ENCODE measurements around the gene NAA20. TPM values are rescaled to one million over a fixed set of nuclear protein-coding genes. Genes with fewer than 3 reads are reported as not detected.

The NAA20 gene
- total and polyA plus RNA-seq, 2 donors (not counting 1 experiment from before 2014, with no cell fraction given): 20.3 to 27.1 TPM

GRCh38 chr20:20018366-20018765, 1.2 kb downstream of the NAA20 start:
- H3K36me3 ChIP-seq (replicated peaks in 1 of 2; ENCODE audit: control extremely low read depth in 1 of 2, control insufficient read depth in 1 of 2, extremely low read depth in 1 of 2, insufficient read depth in 2 of 2, low read length in 1 of 2): peaks cover 0 to 18% of the 10 kb centered on the region in 2 experiments
- peak overlapping the region; percentile 89 for H3K4me2 ChIP-seq (replicated peaks; ENCODE audit: low read depth, low read length, poor library complexity, severe bottlenecking)
- TF ChIP-seq CTCF (IDR thresholded peaks at IDR 0.05) (no peak), EZH2 (IDR thresholded peaks at IDR 0.05; ENCODE audit: borderline replicate concordance, insufficient read depth, low read depth, low read length, poor library complexity, severe bottlenecking) (no peak)
- no peaks in the 10 kb centered on the region for H3K9me3 Mint-ChIP-seq (ENCODE audit: insufficient read depth)
- H3K9ac ChIP-seq (ENCODE audit: low read length): peak overlapping the region; percentile 92
- H3K4me1 Mint-ChIP-seq: peaks cover 42% of the 10 kb centered on the region
- intact Hi-C loops (cut with micrococcal nuclease): loop anchor here (5.0 to 10.0 kb wide), 6 partner anchors 204 to 1734 kb away; partner anchors contain the start of genes KIZ, SEC23B, SMIM26 and XRN2
- no peaks in the 10 kb centered on the region for H3K9me3 ChIP-seq (ENCODE audit: control extremely low read depth in 1 of 3, control insufficient read depth in 2 of 3, insufficient read depth in 1 of 3, low read length in 2 of 3)
- H3K4me1 ChIP-seq (ENCODE audit: control insufficient read depth in 2 of 2, insufficient read depth in 2 of 2, low read length in 2 of 2): peaks cover 12 to 27% of the 10 kb centered on the region in 2 donors
- peak overlapping the region; percentile 94 for H3K4me3 Mint-ChIP-seq
- peak overlapping the region; percentile 78 for H3K27ac Mint-ChIP-seq
- H2AFZ ChIP-seq (ENCODE audit: insufficient read depth, low read depth, low read length, poor library complexity, severe bottlenecking): peak overlapping the region; percentile 93
- H3K79me2 ChIP-seq (ENCODE audit: control insufficient read depth, insufficient read depth, low read length): peaks cover 83% of the 10 kb centered on the region
- CTCF ChIA-PET: interaction anchor here (2.1 kb wide), 1 partner anchor 33 kb away, joined by 5 read pairs; no protein-coding TSS in a partner anchor
- POLR2A ChIA-PET: interaction anchor here (1.9 kb wide), 1 partner anchor 34 kb away, joined by 12 read pairs; the partner anchor contains the start of genes CFAP61 and CRNKL1
- 100% methylated on average over 8 of the region's 8 CpGs for WGBS (ENCODE audit: insufficient coverage)
- no peaks in the 10 kb centered on the region for H3K27me3 Mint-ChIP-seq
- H4K20me1 ChIP-seq (ENCODE audit: control insufficient read depth, insufficient read depth, low read length, poor library complexity, severe bottlenecking): peaks cover 33% of the 10 kb centered on the region
- H3K27me3 ChIP-seq (replicated peaks in 1 of 4; ENCODE audit: control extremely low read depth in 1 of 4, control insufficient read depth in 3 of 4, insufficient read depth in 4 of 4, low read length in 3 of 4): no peaks in the 10 kb centered on the region
- DNase-seq (no peak), ATAC-seq (ENCODE audit: low read depth) (no peak)
- H3K27ac ChIP-seq (ENCODE audit: low read length in 2 of 2): no peak overlapping the region
- H3K4me3 ChIP-seq (ENCODE audit: control extremely low read depth in 1 of 5, extremely low read depth in 1 of 5, insufficient read depth in 1 of 5, low read depth in 2 of 5, low read length in 4 of 5): peak overlapping the region in 2 of 5 experiments; percentile 77 to 83

- Mint-ChIP-seq H3K27ac (no peak overlapping the region), H3K4me1 (peaks cover 42% of the 10 kb centered on the region), H3K27me3 (no peaks in the 10 kb centered on the region), H3K4me3 (peak overlapping the region; percentile 94), H3K9me3 (ENCODE audit: insufficient read depth) (no peaks in the 10 kb centered on the region)
- Histone ChIP-seq H3K27me3 (replicated peaks in 1 of 4; ENCODE audit: control extremely low read depth in 1 of 4, control insufficient read depth in 3 of 4, insufficient read depth in 4 of 4, low read length in 3 of 4) (no peaks in the 10 kb centered on the region), H3K4me2 (replicated peaks; ENCODE audit: low read depth, low read length, poor library complexity, severe bottlenecking) (no peak overlapping the region), H3K27ac (ENCODE audit: low read length in 2 of 2) (no peak overlapping the region), H3K4me1 (ENCODE audit: control insufficient read depth in 2 of 2, insufficient read depth in 2 of 2, low read length in 2 of 2) (peaks cover 12 to 27% of the 10 kb centered on the region in 2 donors), H4K20me1 (ENCODE audit: control insufficient read depth, insufficient read depth, low read length, poor library complexity, severe bottlenecking) (peaks cover 39% of the 10 kb centered on the region), H3K36me3 (replicated peaks in 1 of 2; ENCODE audit: control extremely low read depth in 1 of 2, control insufficient read depth in 1 of 2, extremely low read depth in 1 of 2, insufficient read depth in 2 of 2, low read length in 1 of 2) (peaks cover 0 to 24% of the 10 kb centered on the region in 2 experiments), H3K9me3 (ENCODE audit: control extremely low read depth in 1 of 3, control insufficient read depth in 2 of 3, insufficient read depth in 1 of 3, low read length in 2 of 3) (no peaks in the 10 kb centered on the region), H3K9ac (ENCODE audit: low read length) (no peak overlapping the region), H2AFZ (ENCODE audit: insufficient read depth, low read depth, low read length, poor library complexity, severe bottlenecking) (no peak overlapping the region), H3K79me2 (ENCODE audit: control insufficient read depth, insufficient read depth, low read length) (peaks cover 90% of the 10 kb centered on the region), H3K4me3 (ENCODE audit: control extremely low read depth in 1 of 5, extremely low read depth in 1 of 5, insufficient read depth in 1 of 5, low read depth in 2 of 5, low read length in 4 of 5) (no peak overlapping the region)
- ChIA-PET CTCF (no interaction called here), POLR2A (no interaction called here)
- TF ChIP-seq CTCF (IDR thresholded peaks at IDR 0.05) (no peak), EZH2 (IDR thresholded peaks at IDR 0.05; ENCODE audit: borderline replicate concordance, insufficient read depth, low read depth, low read length, poor library complexity, severe bottlenecking) (no peak)
- intact Hi-C loops (cut with micrococcal nuclease): loop anchor here (5.0 to 10.0 kb wide), 6 partner anchors 204 to 1734 kb away; partner anchors contain the start of genes KIZ, SEC23B, SMIM26 and XRN2
- WGBS (ENCODE audit: insufficient coverage): 92% methylated on average over 1 of the region's 2 CpGs
- no peak for DNase-seq
- ATAC-seq (ENCODE audit: low read depth): no peak
Measured at GRCh38 chr20:20019123-20019522, 2.0 kb downstream of the NAA20 start.
